ENCODE data around the gene ROR2. TPM values are rescaled to one million over a fixed set of nuclear protein-coding genes. Genes with fewer than 3 reads are reported as not detected.

The ROR2 gene
- total and polyA plus RNA-seq, 2 experiments from 2014 or later = 8.1 to 18.8 TPM

- TF ChIP-seq REST (IDR thresholded peaks at IDR 0.05; ENCODE audit: unreplicated experiment) (no peak), CTCF (conservative IDR thresholded peaks at IDR 0.05; ENCODE audit: low read depth in 2 of 2) (no peak)
Observed at GRCh38 chr9:91733006-91733624, 216.9 kb downstream of the ROR2 start (continued).

GRCh38 chr9:91732187-91733005 lies 217.6 kb downstream of the ROR2 start:
- H3K27me3 ChIP-seq (ENCODE audit: insufficient read depth) = no peaks in the 10 kb centered on the region
- no peaks in the 10 kb centered on the region for H4K20me1 ChIP-seq (replicated peaks; ENCODE audit: insufficient read depth)
- ATAC-seq = no peak
- H3K4me2 ChIP-seq = no peak overlapping the region
- no peak overlapping the region for H3K27ac ChIP-seq (ENCODE audit: low read depth)
- H3K9me3 Mint-ChIP-seq = no peaks in the 10 kb centered on the region; the same call in 2 of the 3 replicates
- H3K4me1 Mint-ChIP-seq = peaks cover 3% of the 10 kb centered on the region; the same call in 1 of the 3 replicates
- H3K36me3 Mint-ChIP-seq (ENCODE audit: low read depth) = 0 out of 3 replicates have a peak, but pooled peaks cover 3% of the 10 kb centered on the region
- H3K79me2 ChIP-seq (replicated peaks; ENCODE audit: insufficient read depth) = no peaks in the 10 kb centered on the region
- no peak overlapping the region for H3K4me3 Mint-ChIP-seq
- H3K27me3 Mint-ChIP-seq (ENCODE audit: insufficient read depth, low read depth, poor library complexity) = peaks cover 7% of the 10 kb centered on the region
- no peak for DNase-seq (ENCODE audit: low spot score)
- no peak overlapping the region for H3K27ac Mint-ChIP-seq
- H3K36me3 ChIP-seq (ENCODE audit: insufficient read depth) = no peaks in the 10 kb centered on the region
- no peaks in the 10 kb centered on the region for H3K9me2 ChIP-seq (ENCODE audit: insufficient read depth)
- no peak overlapping the region for H2AFZ ChIP-seq
- no peaks in the 10 kb centered on the region for H3K4me1 ChIP-seq (ENCODE audit: insufficient read depth)
- H3K4me3 ChIP-seq = no peak overlapping the region
- H3F3A ChIP-seq (replicated peaks; ENCODE audit: low read depth) = no peaks in the 10 kb centered on the region
- no peak for TF ChIP-seq NANOG (IDR thresholded peaks at IDR 0.05; ENCODE audit: borderline replicate concordance)
- no peak for TF ChIP-seq ZNF114 (CRISPR knock-in tag; IDR thresholded peaks at IDR 0.05)
- no peak for TF ChIP-seq CTCF (conservative IDR thresholded peaks at IDR 0.05; ENCODE audit: low read depth in 2 of 2)
- TF ChIP-seq ZNF331 (CRISPR knock-in tag; IDR thresholded peaks at IDR 0.05; ENCODE audit: low read depth) = no peak
- TF ChIP-seq JUNB (IDR thresholded peaks at IDR 0.05; ENCODE audit: unreplicated experiment) = no peak
- no peak for TF ChIP-seq ZNF462 (CRISPR knock-in tag; IDR thresholded peaks at IDR 0.05)
- TF ChIP-seq STAT1 (IDR thresholded peaks at IDR 0.05; ENCODE audit: unreplicated experiment) = no peak
- TF ChIP-seq CREB1 (CRISPR knock-in tag; IDR thresholded peaks at IDR 0.05; ENCODE audit: low read depth) = no peak

Measured in GM23338 (cell line).